ENCODE data around the gene CNTN6.

- TF ChIP-seq POLR2A (IDR thresholded peaks at IDR 0.05) (no peak), CTCF (IDR thresholded peaks at IDR 0.05 in 4 of 5, conservative IDR thresholded peaks at IDR 0.05 in 1 of 5) (no peak)
Observed at GRCh38 chr3:1092061-1092460, 763 bp upstream of the CNTN6 start.

Data from gastrocnemius medialis (tissue), 4 donors.